ENCODE measurements around the gene POMT2. TPM values are rescaled to one million over a fixed set of nuclear protein-coding genes. Genes with fewer than 3 reads are reported as not detected.

The POMT2 gene
- total and polyA plus RNA-seq, 2 donors (not counting 1 experiment from before 2014, with no cell fraction given) = 9.6 to 11.0 TPM

DNA sequence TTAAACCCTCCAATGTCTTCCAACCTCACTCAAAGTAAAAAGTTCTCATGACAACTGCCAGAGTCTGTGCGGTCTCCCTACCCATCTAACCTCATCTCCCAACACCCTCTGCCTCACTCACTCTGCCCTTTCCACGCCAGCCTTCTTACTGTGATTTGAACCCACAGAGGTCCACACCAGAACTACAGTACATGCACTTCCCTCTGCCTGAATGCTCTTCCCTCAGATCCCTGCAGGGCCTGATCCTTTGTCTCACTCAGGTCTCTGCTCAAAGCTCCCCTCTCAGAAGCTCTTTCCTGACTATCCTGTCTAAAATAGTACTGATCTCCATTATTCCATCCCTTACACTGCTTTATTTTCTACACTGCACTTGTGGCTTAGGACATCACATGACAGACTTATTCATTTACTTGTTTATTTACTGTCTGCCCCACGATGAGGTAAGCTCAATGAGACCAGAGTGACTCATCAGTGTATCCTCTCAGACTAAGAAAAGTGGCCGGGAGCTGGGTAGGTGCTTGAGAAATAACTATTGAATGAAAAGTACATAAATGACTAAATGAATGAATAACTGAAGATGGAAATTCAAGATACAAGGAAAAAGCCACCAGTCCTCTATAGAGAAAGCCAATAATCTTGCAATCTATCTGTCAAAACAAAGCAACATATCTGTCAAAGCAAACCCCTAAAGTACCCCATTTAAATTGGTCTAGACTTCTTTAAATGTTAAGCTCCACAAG is 17.1 kb downstream of the POMT2 start:
- Histone ChIP-seq H4K20me1 (ENCODE audit: control insufficient read depth, extremely low read depth, insufficient read depth, low read length) (no peaks in the 10 kb centered on the region), H3K79me2 (ENCODE audit: control insufficient read depth, insufficient read depth, low read length) (no peaks in the 10 kb centered on the region), H3K27me3 (ENCODE audit: control insufficient read depth, insufficient read depth, low read length) (no peaks in the 10 kb centered on the region), H2AFZ (ENCODE audit: low read length) (no peak overlapping the region), H3K9ac (ENCODE audit: insufficient read depth, low read length) (no peak overlapping the region), H3K4me3 (replicated peaks in 1 of 4; ENCODE audit: control extremely low read depth in 1 of 4, insufficient read depth in 1 of 4, low read depth in 3 of 4, low read length in 4 of 4) (no peak overlapping the region), H3K36me3 (ENCODE audit: control insufficient read depth, insufficient read depth, low read length) (no peaks in the 10 kb centered on the region), H3K4me2 (ENCODE audit: extremely low read depth, insufficient read depth, low read length) (peak overlapping the region; percentile 41), H3K27ac (ENCODE audit: insufficient read depth, low read length) (peak overlapping the region; percentile 45), H3K9me3 (ENCODE audit: control insufficient read depth, insufficient read depth, low read depth, low read length) (no peaks in the 10 kb centered on the region), H3K4me1 (ENCODE audit: control insufficient read depth, extremely low read depth, insufficient read depth, low read length) (peaks cover 15% of the 10 kb centered on the region)
- peak; percentile 91 to 98 for DNase-seq (ENCODE audit: low read depth in 2 of 2)
- TF ChIP-seq, protein P1, sequence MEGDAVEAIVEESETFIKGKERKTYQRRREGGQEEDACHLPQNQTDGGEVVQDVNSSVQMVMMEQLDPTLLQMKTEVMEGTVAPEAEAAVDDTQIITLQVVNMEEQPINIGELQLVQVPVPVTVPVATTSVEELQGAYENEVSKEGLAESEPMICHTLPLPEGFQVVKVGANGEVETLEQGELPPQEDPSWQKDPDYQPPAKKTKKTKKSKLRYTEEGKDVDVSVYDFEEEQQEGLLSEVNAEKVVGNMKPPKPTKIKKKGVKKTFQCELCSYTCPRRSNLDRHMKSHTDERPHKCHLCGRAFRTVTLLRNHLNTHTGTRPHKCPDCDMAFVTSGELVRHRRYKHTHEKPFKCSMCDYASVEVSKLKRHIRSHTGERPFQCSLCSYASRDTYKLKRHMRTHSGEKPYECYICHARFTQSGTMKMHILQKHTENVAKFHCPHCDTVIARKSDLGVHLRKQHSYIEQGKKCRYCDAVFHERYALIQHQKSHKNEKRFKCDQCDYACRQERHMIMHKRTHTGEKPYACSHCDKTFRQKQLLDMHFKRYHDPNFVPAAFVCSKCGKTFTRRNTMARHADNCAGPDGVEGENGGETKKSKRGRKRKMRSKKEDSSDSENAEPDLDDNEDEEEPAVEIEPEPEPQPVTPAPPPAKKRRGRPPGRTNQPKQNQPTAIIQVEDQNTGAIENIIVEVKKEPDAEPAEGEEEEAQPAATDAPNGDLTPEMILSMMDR (conservative IDR thresholded peaks at IDR 0.05 in 1 of 2, IDR thresholded peaks at IDR 0.05 in 1 of 2; ENCODE audit: low read depth in 1 of 2, low read length in 2 of 2) = no peak
- TF ChIP-seq EZH2 (IDR thresholded peaks at IDR 0.05; ENCODE audit: low read length, missing control alignments) = no peak

DNA sequence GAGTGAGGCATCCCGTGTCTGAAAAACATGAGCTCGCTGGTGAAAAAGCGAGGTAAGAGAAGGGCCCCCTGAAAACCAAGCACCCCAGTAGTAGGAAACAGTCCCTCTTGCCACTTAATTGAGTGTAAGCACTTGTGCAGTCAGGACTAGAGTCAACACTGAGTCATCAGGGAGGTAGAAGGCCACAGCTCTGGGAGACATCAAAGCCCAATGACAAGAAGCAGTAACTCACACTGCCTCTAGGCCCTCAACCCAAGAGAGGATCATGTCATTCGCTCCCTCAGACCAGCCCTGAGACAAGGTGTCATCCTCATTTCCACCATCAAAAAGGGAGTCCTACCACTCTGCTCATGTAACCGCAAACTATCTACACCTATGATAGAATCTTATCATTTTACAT is 17.8 kb downstream of the POMT2 start:
- Histone ChIP-seq H2AFZ (ENCODE audit: low read length) (no peak overlapping the region), H3K9ac (ENCODE audit: insufficient read depth, low read length) (no peak overlapping the region), H3K27ac (ENCODE audit: insufficient read depth, low read length) (no peak overlapping the region), H3K4me2 (ENCODE audit: extremely low read depth, insufficient read depth, low read length) (no peak overlapping the region), H3K27me3 (ENCODE audit: control insufficient read depth, insufficient read depth, low read length) (no peaks in the 10 kb centered on the region), H3K79me2 (ENCODE audit: control insufficient read depth, insufficient read depth, low read length) (no peaks in the 10 kb centered on the region), H3K36me3 (ENCODE audit: control insufficient read depth, insufficient read depth, low read length) (no peaks in the 10 kb centered on the region), H3K4me3 (replicated peaks in 1 of 4; ENCODE audit: control extremely low read depth in 1 of 4, insufficient read depth in 1 of 4, low read depth in 3 of 4, low read length in 4 of 4) (no peak overlapping the region), H3K9me3 (ENCODE audit: control insufficient read depth, insufficient read depth, low read depth, low read length) (no peaks in the 10 kb centered on the region), H4K20me1 (ENCODE audit: control insufficient read depth, extremely low read depth, insufficient read depth, low read length) (no peaks in the 10 kb centered on the region), H3K4me1 (ENCODE audit: control insufficient read depth, extremely low read depth, insufficient read depth, low read length) (peaks cover 15% of the 10 kb centered on the region)
- TF ChIP-seq, protein P1 (conservative IDR thresholded peaks at IDR 0.05 in 1 of 2, IDR thresholded peaks at IDR 0.05 in 1 of 2; ENCODE audit: low read depth in 1 of 2, low read length in 2 of 2) = no peak
- no peak for TF ChIP-seq EZH2 (IDR thresholded peaks at IDR 0.05; ENCODE audit: low read length, missing control alignments)
- DNase-seq (ENCODE audit: low read depth in 2 of 2) = peak; percentile 28 to 82

DNA sequence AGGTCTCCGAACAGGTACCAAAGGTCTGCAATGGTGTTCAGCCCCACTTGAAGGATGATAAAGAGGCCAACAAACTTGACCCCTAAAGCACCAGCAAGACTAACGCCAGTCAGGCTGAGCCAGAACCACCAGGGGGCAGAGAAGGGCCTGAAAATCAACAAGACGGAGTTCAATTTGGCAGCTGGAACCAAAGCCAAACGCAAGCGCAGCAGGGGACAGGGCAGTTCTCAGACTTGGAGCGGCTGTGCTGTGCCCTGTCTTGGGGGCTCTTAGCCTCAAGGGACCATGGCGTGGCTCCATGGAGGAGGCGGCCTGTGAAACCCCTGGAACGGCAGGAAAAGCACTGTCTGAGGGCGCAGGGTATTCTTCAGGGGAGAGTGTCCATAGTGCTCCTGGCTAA is 19.6 kb downstream of the POMT2 start:
- Histone ChIP-seq H3K27ac (ENCODE audit: insufficient read depth, low read length) (no peak overlapping the region), H3K4me3 (replicated peaks in 1 of 4; ENCODE audit: control extremely low read depth in 1 of 4, insufficient read depth in 1 of 4, low read depth in 3 of 4, low read length in 4 of 4) (no peak overlapping the region), H3K4me2 (ENCODE audit: extremely low read depth, insufficient read depth, low read length) (no peak overlapping the region), H3K9me3 (ENCODE audit: control insufficient read depth, insufficient read depth, low read depth, low read length) (no peaks in the 10 kb centered on the region), H3K9ac (ENCODE audit: insufficient read depth, low read length) (no peak overlapping the region), H2AFZ (ENCODE audit: low read length) (no peak overlapping the region), H3K79me2 (ENCODE audit: control insufficient read depth, insufficient read depth, low read length) (no peaks in the 10 kb centered on the region), H4K20me1 (ENCODE audit: control insufficient read depth, extremely low read depth, insufficient read depth, low read length) (no peaks in the 10 kb centered on the region), H3K27me3 (ENCODE audit: control insufficient read depth, insufficient read depth, low read length) (no peaks in the 10 kb centered on the region), H3K4me1 (ENCODE audit: control insufficient read depth, extremely low read depth, insufficient read depth, low read length) (peaks cover 15% of the 10 kb centered on the region), H3K36me3 (ENCODE audit: control insufficient read depth, insufficient read depth, low read length) (no peaks in the 10 kb centered on the region)
- TF ChIP-seq EZH2 (IDR thresholded peaks at IDR 0.05; ENCODE audit: low read length, missing control alignments) = no peak
- TF ChIP-seq, protein P1 (conservative IDR thresholded peaks at IDR 0.05 in 1 of 2, IDR thresholded peaks at IDR 0.05 in 1 of 2; ENCODE audit: low read depth in 1 of 2, low read length in 2 of 2) = peak; percentile 95 to 98
- DNase-seq (ENCODE audit: low read depth in 2 of 2) = peak; percentile 81 to 89
